Keratinocyte (primary cell): ENCODE measurements around the gene NINJ2.

Source experiments
- EZH2 ChIP-seq: IDR thresholded peaks from one replicate; pipeline ENCODE4 v1.6.1; 2012; ENCODE audit warnings: inconsistent platforms, mild to moderate bottlenecking, low read length, moderate library complexity
- TF ChIP-seq, protein P1 (sequence below), 3 experiments: IDR thresholded peaks in 1 of 3; conservative IDR thresholded peaks in 1 of 3; optimal IDR thresholded peaks in 1 of 3; 2 replicates in 2 of 3; 3 replicates in 1 of 3; pipeline versions ENCODE3 to v1.5.1; 2011; ENCODE audit warnings: low read length in 3 of 3, mild to moderate bottlenecking in 3 of 3, moderate library complexity in 2 of 3, control low read depth in 1 of 3, inconsistent platforms in 1 of 3; ENCODE audit not compliant: insufficient read depth in 2 of 3; ENCODE audit errors: extremely low read depth in 1 of 3

DNA sequence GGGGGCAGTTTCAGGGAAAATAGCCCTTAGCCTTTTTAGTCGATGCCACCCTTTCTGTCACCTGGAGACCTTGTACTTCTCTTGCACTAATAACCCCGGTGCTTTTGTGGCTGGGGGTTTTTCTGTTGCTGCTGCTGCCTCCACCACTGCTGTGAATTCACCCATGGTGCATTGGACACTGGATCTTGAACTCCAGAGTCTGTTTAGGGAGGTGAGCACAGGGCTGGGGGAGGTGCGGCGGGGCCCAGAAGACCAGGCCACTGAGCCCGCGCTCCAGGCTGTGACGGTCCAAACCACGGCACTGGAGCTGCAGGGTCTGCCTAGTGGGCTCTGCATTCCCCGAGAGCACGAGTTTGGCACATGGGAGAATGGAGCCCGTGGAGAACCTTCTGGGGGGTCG is 100.6 kb downstream of the NINJ2 start:
- TF ChIP-seq, protein P1, sequence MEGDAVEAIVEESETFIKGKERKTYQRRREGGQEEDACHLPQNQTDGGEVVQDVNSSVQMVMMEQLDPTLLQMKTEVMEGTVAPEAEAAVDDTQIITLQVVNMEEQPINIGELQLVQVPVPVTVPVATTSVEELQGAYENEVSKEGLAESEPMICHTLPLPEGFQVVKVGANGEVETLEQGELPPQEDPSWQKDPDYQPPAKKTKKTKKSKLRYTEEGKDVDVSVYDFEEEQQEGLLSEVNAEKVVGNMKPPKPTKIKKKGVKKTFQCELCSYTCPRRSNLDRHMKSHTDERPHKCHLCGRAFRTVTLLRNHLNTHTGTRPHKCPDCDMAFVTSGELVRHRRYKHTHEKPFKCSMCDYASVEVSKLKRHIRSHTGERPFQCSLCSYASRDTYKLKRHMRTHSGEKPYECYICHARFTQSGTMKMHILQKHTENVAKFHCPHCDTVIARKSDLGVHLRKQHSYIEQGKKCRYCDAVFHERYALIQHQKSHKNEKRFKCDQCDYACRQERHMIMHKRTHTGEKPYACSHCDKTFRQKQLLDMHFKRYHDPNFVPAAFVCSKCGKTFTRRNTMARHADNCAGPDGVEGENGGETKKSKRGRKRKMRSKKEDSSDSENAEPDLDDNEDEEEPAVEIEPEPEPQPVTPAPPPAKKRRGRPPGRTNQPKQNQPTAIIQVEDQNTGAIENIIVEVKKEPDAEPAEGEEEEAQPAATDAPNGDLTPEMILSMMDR (optimal IDR thresholded peaks at IDR 0.05 in 1 of 3, IDR thresholded peaks at IDR 0.05 in 1 of 3, conservative IDR thresholded peaks at IDR 0.05 in 1 of 3; ENCODE audit: extremely low read depth in 1 of 3, insufficient read depth in 2 of 3, low read length in 3 of 3), result no peak
- TF ChIP-seq EZH2, result no peak
